Suprapubic skin (tissue), 4 donors: Measurements from ENCODE around the gene LHX3.

Experiments
- POLR2A ChIP-seq, 2 donors: fragments of 450-650 bp; IDR thresholded peaks; one replicate each; pipeline ENCODE4 v1.6.1; 2017; ENCODE audit warnings: antibody characterized with exemption in 2 of 2, mild to moderate bottlenecking in 2 of 2, moderate library complexity in 2 of 2
- POLR2AphosphoS5 ChIP-seq, 3 donors: sonication (generic); formaldehyde crosslinking; IDR thresholded peaks; one replicate each; pipeline ENCODE4 v1.6.1; 2017; ENCODE audit warnings: antibody characterized with exemption in 3 of 3
- TF ChIP-seq, protein P1 (sequence below), 2 donors: fragments of 200-600 bp in 1 of 2; fragments of 450-650 bp in 1 of 2; sonication (generic) in 1 of 2; IDR thresholded peaks; one replicate each; pipeline ENCODE4 v1.5.1; 2016 to 2019; ENCODE audit warnings: antibody characterized with exemption in 2 of 2, mild to moderate bottlenecking in 1 of 2, moderate library complexity in 1 of 2

DNA sequence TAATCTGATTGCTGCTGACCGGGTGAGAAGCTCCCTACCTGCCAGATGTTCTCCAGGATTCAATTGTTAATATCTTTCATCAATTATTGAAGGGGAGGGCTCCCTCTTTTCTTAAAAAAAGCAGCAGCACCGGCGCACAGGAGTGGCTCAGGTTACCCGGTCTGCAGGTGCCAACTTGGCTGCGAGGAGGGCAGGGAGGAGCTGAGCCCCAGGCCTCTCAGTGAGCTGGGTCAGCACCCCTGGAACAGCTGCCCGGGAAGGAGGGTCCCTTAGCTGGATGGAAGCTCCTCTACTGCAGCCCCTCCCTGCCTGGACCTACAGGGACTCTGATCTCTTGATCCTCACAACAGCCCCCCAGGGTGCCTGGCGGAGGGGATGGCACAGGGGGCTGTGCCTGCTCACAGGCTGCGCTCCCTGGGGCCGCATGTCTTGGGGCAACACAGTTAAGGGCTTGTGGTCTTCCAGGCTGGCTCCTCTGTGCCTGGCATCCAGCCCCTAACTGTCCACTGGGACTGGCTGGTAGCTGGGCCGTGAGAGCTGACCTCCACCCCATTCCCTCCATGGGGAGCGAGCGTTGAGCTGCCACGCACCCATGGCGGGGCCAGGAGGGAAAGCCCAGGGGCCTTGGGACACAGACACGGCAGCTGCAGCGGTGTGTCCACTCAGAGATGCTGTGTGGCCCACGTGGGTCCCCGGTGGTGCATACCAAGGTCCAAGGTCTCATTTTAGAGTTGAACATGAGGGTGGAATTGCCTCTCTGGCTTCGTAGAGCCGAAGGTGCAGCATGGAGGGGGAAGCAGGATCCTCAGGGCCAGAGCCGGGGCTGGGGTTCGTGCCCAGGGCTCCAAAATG lies 57.7 kb downstream of the LHX3 start:
- TF ChIP-seq, protein P1, sequence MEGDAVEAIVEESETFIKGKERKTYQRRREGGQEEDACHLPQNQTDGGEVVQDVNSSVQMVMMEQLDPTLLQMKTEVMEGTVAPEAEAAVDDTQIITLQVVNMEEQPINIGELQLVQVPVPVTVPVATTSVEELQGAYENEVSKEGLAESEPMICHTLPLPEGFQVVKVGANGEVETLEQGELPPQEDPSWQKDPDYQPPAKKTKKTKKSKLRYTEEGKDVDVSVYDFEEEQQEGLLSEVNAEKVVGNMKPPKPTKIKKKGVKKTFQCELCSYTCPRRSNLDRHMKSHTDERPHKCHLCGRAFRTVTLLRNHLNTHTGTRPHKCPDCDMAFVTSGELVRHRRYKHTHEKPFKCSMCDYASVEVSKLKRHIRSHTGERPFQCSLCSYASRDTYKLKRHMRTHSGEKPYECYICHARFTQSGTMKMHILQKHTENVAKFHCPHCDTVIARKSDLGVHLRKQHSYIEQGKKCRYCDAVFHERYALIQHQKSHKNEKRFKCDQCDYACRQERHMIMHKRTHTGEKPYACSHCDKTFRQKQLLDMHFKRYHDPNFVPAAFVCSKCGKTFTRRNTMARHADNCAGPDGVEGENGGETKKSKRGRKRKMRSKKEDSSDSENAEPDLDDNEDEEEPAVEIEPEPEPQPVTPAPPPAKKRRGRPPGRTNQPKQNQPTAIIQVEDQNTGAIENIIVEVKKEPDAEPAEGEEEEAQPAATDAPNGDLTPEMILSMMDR (IDR thresholded peaks at IDR 0.05), result no peak
- TF ChIP-seq POLR2A (IDR thresholded peaks at IDR 0.05) (no peak), POLR2AphosphoS5 (IDR thresholded peaks at IDR 0.05) (no peak)
